Neural cell (in vitro differentiated cells): Measurements from ENCODE around the gene MLPH.

ENCODE experiments used
- EP300 ChIP-seq: fragments of 450-650 bp; conservative IDR thresholded peaks from 2 replicates; pipeline ENCODE4 v1.6.1; 2014; ENCODE audit warnings: antibody characterized with exemption, mild to moderate bottlenecking, moderate library complexity; ENCODE audit not compliant: poor library complexity, severe bottlenecking
- EZH2 ChIP-seq: fragments of 200-600, 300-800 bp; shearing (Covaris generic), sonication (generic); IDR thresholded peaks from 2 replicates; pipeline ENCODE4 v1.6.1; 2014; ENCODE audit warnings: antibody characterized with exemption, low read length, borderline replicate concordance, mild to moderate bottlenecking; ENCODE audit not compliant: insufficient read depth, poor library complexity, severe bottlenecking
- RAD21 ChIP-seq: fragments of 450-650 bp; conservative IDR thresholded peaks from 2 replicates; pipeline ENCODE4 v1.6.1; 2014; ENCODE audit warnings: antibody characterized with exemption, mild to moderate bottlenecking, moderate library complexity
- REST ChIP-seq: IDR thresholded peaks from 2 replicates; pipeline ENCODE4 v1.6.1; 2012; ENCODE audit warnings: borderline replicate concordance
- TAF1 ChIP-seq: IDR thresholded peaks from 2 replicates; pipeline ENCODE4 v1.6.1; 2012; ENCODE audit warnings: low read depth
- TF ChIP-seq, protein P1 (sequence below): fragments of 450-650 bp; IDR thresholded peaks from 2 replicates; pipeline ENCODE4 v1.5.1; 2014; ENCODE audit warnings: antibody characterized with exemption, mild to moderate bottlenecking, moderate library complexity; ENCODE audit not compliant: poor library complexity, severe bottlenecking

- TF ChIP-seq RAD21: no peak
- TF ChIP-seq, protein P1, sequence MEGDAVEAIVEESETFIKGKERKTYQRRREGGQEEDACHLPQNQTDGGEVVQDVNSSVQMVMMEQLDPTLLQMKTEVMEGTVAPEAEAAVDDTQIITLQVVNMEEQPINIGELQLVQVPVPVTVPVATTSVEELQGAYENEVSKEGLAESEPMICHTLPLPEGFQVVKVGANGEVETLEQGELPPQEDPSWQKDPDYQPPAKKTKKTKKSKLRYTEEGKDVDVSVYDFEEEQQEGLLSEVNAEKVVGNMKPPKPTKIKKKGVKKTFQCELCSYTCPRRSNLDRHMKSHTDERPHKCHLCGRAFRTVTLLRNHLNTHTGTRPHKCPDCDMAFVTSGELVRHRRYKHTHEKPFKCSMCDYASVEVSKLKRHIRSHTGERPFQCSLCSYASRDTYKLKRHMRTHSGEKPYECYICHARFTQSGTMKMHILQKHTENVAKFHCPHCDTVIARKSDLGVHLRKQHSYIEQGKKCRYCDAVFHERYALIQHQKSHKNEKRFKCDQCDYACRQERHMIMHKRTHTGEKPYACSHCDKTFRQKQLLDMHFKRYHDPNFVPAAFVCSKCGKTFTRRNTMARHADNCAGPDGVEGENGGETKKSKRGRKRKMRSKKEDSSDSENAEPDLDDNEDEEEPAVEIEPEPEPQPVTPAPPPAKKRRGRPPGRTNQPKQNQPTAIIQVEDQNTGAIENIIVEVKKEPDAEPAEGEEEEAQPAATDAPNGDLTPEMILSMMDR: no peak
- no peak for TF ChIP-seq EZH2
- TF ChIP-seq TAF1: no peak
- TF ChIP-seq EP300: no peak
- TF ChIP-seq REST: no peak
Observed at GRCh38 chr2:237600205-237600846, 113.3 kb downstream of the MLPH start.
